ENCODE measurements around the gene SLC4A1AP. TPM values are rescaled to one million over a fixed set of nuclear protein-coding genes. Genes with fewer than 3 reads are reported as not detected.
A peak's percentile ranks its signal among the peaks of the same experiment; 100 is the strongest.

Gene SLC4A1AP
- total and polyA plus RNA-seq, 9 of the 15 experiments (the other 6 are each of a cell fraction or from before 2014, with no cell fraction given), result 8.1 to 40.5 (median 35.3) TPM

GRCh38 chr2:27628767-27629709, 34.7 kb upstream of the SLC4A1AP start, which contains the start of the genes CCDC121 and GPN1 (continued):
- no peak for TF ChIP-seq ZBTB43 (CRISPR knock-in tag; IDR thresholded peaks at IDR 0.05)
- TF ChIP-seq ZBTB26 (CRISPR knock-in tag; IDR thresholded peaks at IDR 0.05), result no peak
- no peak for TF ChIP-seq U2AF1 (optimal IDR thresholded peaks at IDR 0.05; ENCODE audit: low read depth, low read length)
- TF ChIP-seq NR2C1 (IDR thresholded peaks at IDR 0.05), result no peak
- no peak for TF ChIP-seq NR2C1 (tag; IDR thresholded peaks at IDR 0.05)
- no peak for TF ChIP-seq ZNF431 (CRISPR knock-in tag; IDR thresholded peaks at IDR 0.05)
- TF ChIP-seq ZNF644 (tag; IDR thresholded peaks at IDR 0.05; ENCODE audit: low read depth), result no peak
- no peak for TF ChIP-seq PHF21A (IDR thresholded peaks at IDR 0.05; ENCODE audit: borderline replicate concordance, low read depth)
- TF ChIP-seq GTF2F1 (IDR thresholded peaks at IDR 0.05; ENCODE audit: low read depth, low read length), result no peak
- no peak for TF ChIP-seq POLR2AphosphoS2 (IDR thresholded peaks at IDR 0.05; ENCODE audit: low read length)
- TF ChIP-seq ZNF589 (CRISPR knock-in tag; IDR thresholded peaks at IDR 0.05; ENCODE audit: low read depth), result 0 out of 2 replicates have a peak, but pooled peaks have one; percentile 27
- no peak for TF ChIP-seq ZBTB12 (CRISPR knock-in tag; IDR thresholded peaks at IDR 0.05)
- TF ChIP-seq PHF20 (IDR thresholded peaks at IDR 0.05; ENCODE audit: partially characterized antibody), result peak; percentile 97
- TF ChIP-seq CEBPZ (IDR thresholded peaks at IDR 0.05; ENCODE audit: borderline replicate concordance, low read depth, low read length), result no peak
- peak; percentile 74 for TF ChIP-seq FOSL1 (tag; conservative IDR thresholded peaks at IDR 0.05)
- 0 out of 4 replicates have a peak, but pooled peaks of 1 of the 2 experiments have one; percentile 18 for TF ChIP-seq NONO (IDR thresholded peaks at IDR 0.05; ENCODE audit: low read depth in 2 of 2, low read length in 1 of 2)
- TF ChIP-seq SMAD4 (CRISPR knock-in tag; conservative IDR thresholded peaks at IDR 0.05), result no peak
- no peak for TF ChIP-seq SNRNP70 (optimal IDR thresholded peaks at IDR 0.05; ENCODE audit: low read depth, low read length)
- TF ChIP-seq KDM1A (IDR thresholded peaks at IDR 0.05), result no peak
- TF ChIP-seq BMI1 (IDR thresholded peaks at IDR 0.05; ENCODE audit: low read length), result 0 out of 2 replicates have a peak, but pooled peaks have one; percentile 47
